Choroid plexus epithelial cell (primary cell): ENCODE results near the gene PDSS2.

ENCODE experiments used
- DNase-seq: peaks from one replicate; pipeline ENCODE4 v3.0.0-alpha.2; 2010; ENCODE audit warnings: low read depth
- H3K4me3 ChIP-seq: 2 replicates; pipeline ENCODE4 v1.5.1; 2011; ENCODE audit warnings: low read depth, mild to moderate bottlenecking, control low read depth, low read length, moderate library complexity
- CTCF ChIP-seq: conservative IDR thresholded peaks from 2 replicates; pipeline ENCODE4 v1.5.1; 2011; ENCODE audit warnings: low read depth, mild to moderate bottlenecking, control low read depth, inconsistent platforms, low read length, moderate library complexity

Gene PDSS2

GRCh38 chr6:107337191-107337741 lies 122.1 kb downstream of the PDSS2 start:
- TF ChIP-seq CTCF = no peak
- no peak overlapping the region for H3K4me3 ChIP-seq
- DNase-seq = no peak

GRCh38 chr6:107334026-107334425 lies 125.3 kb downstream of the PDSS2 start:
- no peak for DNase-seq
- H3K4me3 ChIP-seq = no peak overlapping the region
- TF ChIP-seq CTCF = no peak

GRCh38 chr6:107333491-107333890 lies 125.9 kb downstream of the PDSS2 start:
- no peak for TF ChIP-seq CTCF
- H3K4me3 ChIP-seq = no peak overlapping the region
- DNase-seq = no peak

GRCh38 chr6:107331409-107332386 lies 127.7 kb downstream of the PDSS2 start:
- peak; percentile 43 for DNase-seq
- no peak overlapping the region for H3K4me3 ChIP-seq
- no peak for TF ChIP-seq CTCF

- no peak for TF ChIP-seq CTCF
- H3K4me3 ChIP-seq = no peak overlapping the region
- no peak for DNase-seq
Observed at GRCh38 chr6:107330168-107330567, 129.2 kb downstream of the PDSS2 start.

- no peak overlapping the region for H3K4me3 ChIP-seq
- TF ChIP-seq CTCF = no peak
- DNase-seq = no peak
Observed at GRCh38 chr6:107329063-107329860, 130.1 kb downstream of the PDSS2 start.
